PFSK-1 (cell line): ENCODE measurements around the gene RPS6KC1.

Source experiments
- FOXP2 ChIP-seq: optimal IDR thresholded peaks from 2 replicates; pipeline ENCODE3; 2011; ENCODE audit warnings: borderline replicate concordance, control low read depth, inconsistent platforms; ENCODE audit not compliant: insufficient read depth; ENCODE audit errors: extremely low read length, extremely low read depth
- POLR2AphosphoS5 ChIP-seq: IDR thresholded peaks from 2 replicates; pipeline ENCODE4 v1.6.1; 2012; ENCODE audit warnings: low read depth, mild to moderate bottlenecking, control low read depth, low read length, moderate library complexity
- SIN3A ChIP-seq: IDR thresholded peaks from 2 replicates; pipeline ENCODE4 v1.6.1; 2012; ENCODE audit warnings: mild to moderate bottlenecking, low read length, moderate library complexity, borderline replicate concordance; ENCODE audit not compliant: insufficient read depth
- TAF1 ChIP-seq: IDR thresholded peaks from 2 replicates; pipeline ENCODE4 v1.6.1; 2012; ENCODE audit warnings: low read length, control low read depth, borderline replicate concordance; ENCODE audit not compliant: insufficient read depth
- TF ChIP-seq, protein P1 (sequence below), 2 experiments: IDR thresholded peaks; 2 replicates each; pipeline versions ENCODE4 v1.6.1 to v1.8.0; 2011 to 2012; ENCODE audit warnings: low read depth in 2 of 2, low read length in 2 of 2, control low read depth in 1 of 2, inconsistent platforms in 1 of 2, mild to moderate bottlenecking in 1 of 2, moderate library complexity in 1 of 2; ENCODE audit not compliant: insufficient read depth in 1 of 2

The RPS6KC1 gene

DNA sequence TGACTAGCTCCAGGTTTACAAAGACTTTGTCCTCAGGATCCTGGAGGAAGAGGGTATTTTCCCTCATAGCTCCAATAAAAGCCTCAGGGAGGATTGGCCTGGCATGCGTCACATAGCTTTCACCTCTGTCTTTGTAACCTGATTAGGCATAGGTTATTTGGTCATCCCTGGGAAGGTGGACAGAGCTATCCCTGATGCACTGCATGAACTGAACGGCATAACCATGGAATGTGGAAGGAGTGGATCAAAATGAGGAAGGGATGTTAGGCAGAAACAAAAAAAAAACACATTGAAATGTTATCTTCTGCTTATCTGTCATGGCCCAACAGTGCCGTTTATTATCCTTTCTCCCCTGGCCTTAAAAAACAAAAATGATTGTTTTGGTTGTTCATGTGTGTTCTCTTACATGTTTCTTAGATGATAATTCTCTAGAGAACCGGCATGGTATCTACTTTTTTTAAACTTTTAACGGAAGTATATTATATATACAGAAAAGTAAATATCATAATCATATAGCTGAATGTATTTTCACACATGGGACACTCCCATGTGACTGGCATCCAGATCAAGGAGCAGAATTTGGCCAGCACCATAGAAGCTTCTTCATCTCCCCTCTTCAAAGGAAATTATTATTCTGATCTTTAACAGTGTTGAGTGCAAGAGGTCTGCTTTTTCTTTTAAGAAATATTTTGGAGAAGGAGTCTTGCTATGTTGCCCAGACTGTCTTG, 85.3 kb downstream of the RPS6KC1 start:
- TF ChIP-seq TAF1 (no peak), POLR2AphosphoS5 (no peak), FOXP2 (no peak), SIN3A (no peak)
- TF ChIP-seq, protein P1, sequence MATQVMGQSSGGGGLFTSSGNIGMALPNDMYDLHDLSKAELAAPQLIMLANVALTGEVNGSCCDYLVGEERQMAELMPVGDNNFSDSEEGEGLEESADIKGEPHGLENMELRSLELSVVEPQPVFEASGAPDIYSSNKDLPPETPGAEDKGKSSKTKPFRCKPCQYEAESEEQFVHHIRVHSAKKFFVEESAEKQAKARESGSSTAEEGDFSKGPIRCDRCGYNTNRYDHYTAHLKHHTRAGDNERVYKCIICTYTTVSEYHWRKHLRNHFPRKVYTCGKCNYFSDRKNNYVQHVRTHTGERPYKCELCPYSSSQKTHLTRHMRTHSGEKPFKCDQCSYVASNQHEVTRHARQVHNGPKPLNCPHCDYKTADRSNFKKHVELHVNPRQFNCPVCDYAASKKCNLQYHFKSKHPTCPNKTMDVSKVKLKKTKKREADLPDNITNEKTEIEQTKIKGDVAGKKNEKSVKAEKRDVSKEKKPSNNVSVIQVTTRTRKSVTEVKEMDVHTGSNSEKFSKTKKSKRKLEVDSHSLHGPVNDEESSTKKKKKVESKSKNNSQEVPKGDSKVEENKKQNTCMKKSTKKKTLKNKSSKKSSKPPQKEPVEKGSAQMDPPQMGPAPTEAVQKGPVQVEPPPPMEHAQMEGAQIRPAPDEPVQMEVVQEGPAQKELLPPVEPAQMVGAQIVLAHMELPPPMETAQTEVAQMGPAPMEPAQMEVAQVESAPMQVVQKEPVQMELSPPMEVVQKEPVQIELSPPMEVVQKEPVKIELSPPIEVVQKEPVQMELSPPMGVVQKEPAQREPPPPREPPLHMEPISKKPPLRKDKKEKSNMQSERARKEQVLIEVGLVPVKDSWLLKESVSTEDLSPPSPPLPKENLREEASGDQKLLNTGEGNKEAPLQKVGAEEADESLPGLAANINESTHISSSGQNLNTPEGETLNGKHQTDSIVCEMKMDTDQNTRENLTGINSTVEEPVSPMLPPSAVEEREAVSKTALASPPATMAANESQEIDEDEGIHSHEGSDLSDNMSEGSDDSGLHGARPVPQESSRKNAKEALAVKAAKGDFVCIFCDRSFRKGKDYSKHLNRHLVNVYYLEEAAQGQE (IDR thresholded peaks at IDR 0.05; ENCODE audit: insufficient read depth in 1 of 2, low read depth in 2 of 2, low read length in 2 of 2), result no peak

DNA sequence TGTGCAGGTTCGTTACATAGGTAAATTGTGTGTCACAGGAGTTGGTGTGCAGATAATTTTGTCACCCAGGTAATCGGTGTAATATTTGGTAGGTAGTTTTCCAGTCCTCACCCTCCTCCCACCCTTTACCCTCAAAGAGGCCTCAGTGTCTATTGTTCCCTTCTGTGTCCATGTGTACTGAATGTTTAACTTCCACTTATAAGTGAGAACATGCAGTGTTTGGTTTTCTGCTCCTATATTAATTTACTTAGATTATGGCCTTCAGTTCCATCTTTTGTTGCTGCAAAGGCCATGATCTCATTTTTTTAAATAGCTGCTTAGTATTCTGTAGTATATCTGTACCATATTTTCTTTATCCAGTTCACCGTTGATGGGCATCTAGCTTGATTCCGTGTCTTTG, 87.3 kb downstream of the RPS6KC1 start:
- TF ChIP-seq TAF1 (no peak), SIN3A (no peak), FOXP2 (no peak), POLR2AphosphoS5 (no peak)
- TF ChIP-seq, protein P1 (IDR thresholded peaks at IDR 0.05; ENCODE audit: insufficient read depth in 1 of 2, low read depth in 2 of 2, low read length in 2 of 2), result no peak

DNA sequence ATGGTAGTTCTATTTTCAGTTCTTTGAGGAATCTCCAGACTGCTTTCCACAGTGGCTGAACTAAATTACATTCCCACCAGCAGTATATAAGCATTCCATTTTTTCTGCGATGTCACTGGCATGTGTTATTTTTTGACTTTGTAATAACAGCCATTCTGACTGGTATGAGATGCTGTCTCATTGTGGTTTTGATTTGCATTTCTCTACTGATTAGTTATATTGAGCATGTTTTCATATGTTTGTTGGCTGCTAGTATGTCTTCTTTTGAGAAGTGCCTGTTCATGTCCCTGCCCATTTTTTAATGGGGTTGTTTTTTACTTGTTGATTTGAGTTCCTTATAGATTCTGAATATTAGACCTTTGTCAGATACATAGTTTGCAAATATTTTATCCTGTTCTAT, 87.9 kb downstream of the RPS6KC1 start:
- TF ChIP-seq FOXP2 (no peak), POLR2AphosphoS5 (no peak), SIN3A (no peak), TAF1 (no peak)
- TF ChIP-seq, protein P1 (IDR thresholded peaks at IDR 0.05; ENCODE audit: insufficient read depth in 1 of 2, low read depth in 2 of 2, low read length in 2 of 2), result no peak

DNA sequence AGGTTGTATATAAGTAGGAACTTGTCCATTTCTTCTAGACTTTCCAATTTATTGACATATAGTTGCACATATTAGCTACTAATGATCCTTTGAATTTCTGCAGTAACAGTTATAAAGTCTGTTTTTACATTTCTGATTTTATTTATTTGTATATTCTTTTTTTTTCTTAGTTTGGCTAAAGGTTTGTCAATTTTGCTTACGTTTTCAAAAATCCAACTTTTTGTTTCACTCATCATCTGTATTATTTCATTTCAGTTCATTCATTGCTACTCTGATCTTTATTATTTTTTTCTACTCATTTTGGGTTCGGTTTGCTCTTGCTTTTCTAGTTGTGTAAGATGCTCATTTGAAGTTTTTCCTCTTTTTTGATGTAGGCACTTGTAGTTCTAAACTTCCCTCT, 97.9 kb downstream of the RPS6KC1 start:
- TF ChIP-seq SIN3A (no peak), FOXP2 (no peak), POLR2AphosphoS5 (no peak), TAF1 (no peak)
- TF ChIP-seq, protein P1 (IDR thresholded peaks at IDR 0.05; ENCODE audit: insufficient read depth in 1 of 2, low read depth in 2 of 2, low read length in 2 of 2), result no peak
